Measurements from ENCODE around the gene TBC1D10B. TPM values are rescaled to one million over a fixed set of nuclear protein-coding genes. Genes with fewer than 3 reads are reported as not detected.

TBC1D10B gene
- total and polyA plus RNA-seq, 9 of the 15 experiments (the other 6 are each of a cell fraction or from before 2014, with no cell fraction given) = 2.2 to 55.4 (median 17.5) TPM

- Histone ChIP-seq H3K79me2 (ENCODE audit: control insufficient read depth, insufficient read depth, low read length) (peaks cover 10% of the 10 kb centered on the region), H3K9ac (ENCODE audit: insufficient read depth in 1 of 2, low read depth in 2 of 2, low read length in 2 of 2) (peak overlapping the region in 1 of 2 experiments; percentile 61; a peak in 1 of 4 replicates), H3K4me1 (replicated peaks in 1 of 2; ENCODE audit: control insufficient read depth in 2 of 2, insufficient read depth in 2 of 2, low read length in 2 of 2) (peaks cover 33 to 64% of the 10 kb centered on the region in 2 experiments), H3K27me3 (ENCODE audit: control insufficient read depth in 2 of 2, insufficient read depth in 2 of 2, low read length in 2 of 2) (no peaks in the 10 kb centered on the region), H3K4me2 (ENCODE audit: insufficient read depth, low read length) (no peak overlapping the region), H2AFZ (ENCODE audit: low read depth, low read length) (no peak overlapping the region), H3K9me1 (ENCODE audit: control insufficient read depth, insufficient read depth, low read length) (no peaks in the 10 kb centered on the region), H3K36me3 (ENCODE audit: control insufficient read depth, insufficient read depth, low read length) (peaks cover 21% of the 10 kb centered on the region; the same call in 2 of the 3 replicates), H3K27ac (ENCODE audit: extremely low read depth, low read depth, low read length) (no peak overlapping the region), H3K9me3 (replicated peaks; ENCODE audit: control insufficient read depth, insufficient read depth, low read depth, low read length) (no peaks in the 10 kb centered on the region), H4K20me1 (replicated peaks; ENCODE audit: control insufficient read depth, insufficient read depth, low read length) (no peaks in the 10 kb centered on the region), H3K4me3 (no peak overlapping the region)
- ATAC-seq (no peak), FAIRE-seq (no peak), DNase-seq (ENCODE audit: extremely low read depth in 1 of 4, low spot score in 3 of 4) (no peak)
- POLR2A ChIA-PET = interaction anchor here (0.6 to 1.0 kb wide), 3 partner anchors 16 to 759 kb away, joined by 3 read pairs; no protein-coding TSS in a partner anchor
- intact Hi-C loops (cut with micrococcal nuclease) (no loop called here), in situ Hi-C loops (cut with MboI) (no loop called here)
- WGBS (ENCODE audit: insufficient coverage, low coverage, missing lambda C conversion rate) = 80% methylated on average over 17 of the region's 23 CpGs
- TF ChIP-seq SUPT5H (IDR thresholded peaks at IDR 0.05) (0 out of 2 replicates have a peak, but pooled peaks have one; percentile 15), TOE1 (IDR thresholded peaks at IDR 0.05; ENCODE audit: borderline replicate concordance) (no peak), TOE1 (CRISPR knock-in tag; IDR thresholded peaks at IDR 0.05; ENCODE audit: borderline replicate concordance, low read depth) (no peak), RBBP5 (IDR thresholded peaks at IDR 0.05; ENCODE audit: borderline replicate concordance, insufficient read depth, low read length, poor library complexity, severe bottlenecking) (no peak), RBM25 (IDR thresholded peaks at IDR 0.05; ENCODE audit: low read depth, low read length, severe bottlenecking) (no peak), RBFOX2 (IDR thresholded peaks at IDR 0.05; ENCODE audit: low read depth, low read length) (peak; percentile 48), KDM5B (IDR thresholded peaks at IDR 0.05; ENCODE audit: insufficient replicate concordance, low read depth, low read length) (peak; percentile 13), RBM14 (IDR thresholded peaks at IDR 0.05; ENCODE audit: borderline replicate concordance, insufficient read depth, low read depth, low read length) (no peak), ZFX (CRISPR knock-in tag; IDR thresholded peaks at IDR 0.05) (peak; percentile 25; the same call in 1 of the 2 replicates), POLR2G (IDR thresholded peaks at IDR 0.05; ENCODE audit: low read depth, low read length) (peak; percentile 47), CREM (IDR thresholded peaks at IDR 0.05; ENCODE audit: low read depth) (0 out of 2 replicates have a peak, but pooled peaks have one; percentile 8)
- TF ChIP-seq, protein P1, sequence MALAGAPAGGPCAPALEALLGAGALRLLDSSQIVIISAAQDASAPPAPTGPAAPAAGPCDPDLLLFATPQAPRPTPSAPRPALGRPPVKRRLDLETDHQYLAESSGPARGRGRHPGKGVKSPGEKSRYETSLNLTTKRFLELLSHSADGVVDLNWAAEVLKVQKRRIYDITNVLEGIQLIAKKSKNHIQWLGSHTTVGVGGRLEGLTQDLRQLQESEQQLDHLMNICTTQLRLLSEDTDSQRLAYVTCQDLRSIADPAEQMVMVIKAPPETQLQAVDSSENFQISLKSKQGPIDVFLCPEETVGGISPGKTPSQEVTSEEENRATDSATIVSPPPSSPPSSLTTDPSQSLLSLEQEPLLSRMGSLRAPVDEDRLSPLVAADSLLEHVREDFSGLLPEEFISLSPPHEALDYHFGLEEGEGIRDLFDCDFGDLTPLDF (CRISPR knock-in tag; IDR thresholded peaks at IDR 0.05) = no peak
- TF ChIP-seq, protein P2, sequence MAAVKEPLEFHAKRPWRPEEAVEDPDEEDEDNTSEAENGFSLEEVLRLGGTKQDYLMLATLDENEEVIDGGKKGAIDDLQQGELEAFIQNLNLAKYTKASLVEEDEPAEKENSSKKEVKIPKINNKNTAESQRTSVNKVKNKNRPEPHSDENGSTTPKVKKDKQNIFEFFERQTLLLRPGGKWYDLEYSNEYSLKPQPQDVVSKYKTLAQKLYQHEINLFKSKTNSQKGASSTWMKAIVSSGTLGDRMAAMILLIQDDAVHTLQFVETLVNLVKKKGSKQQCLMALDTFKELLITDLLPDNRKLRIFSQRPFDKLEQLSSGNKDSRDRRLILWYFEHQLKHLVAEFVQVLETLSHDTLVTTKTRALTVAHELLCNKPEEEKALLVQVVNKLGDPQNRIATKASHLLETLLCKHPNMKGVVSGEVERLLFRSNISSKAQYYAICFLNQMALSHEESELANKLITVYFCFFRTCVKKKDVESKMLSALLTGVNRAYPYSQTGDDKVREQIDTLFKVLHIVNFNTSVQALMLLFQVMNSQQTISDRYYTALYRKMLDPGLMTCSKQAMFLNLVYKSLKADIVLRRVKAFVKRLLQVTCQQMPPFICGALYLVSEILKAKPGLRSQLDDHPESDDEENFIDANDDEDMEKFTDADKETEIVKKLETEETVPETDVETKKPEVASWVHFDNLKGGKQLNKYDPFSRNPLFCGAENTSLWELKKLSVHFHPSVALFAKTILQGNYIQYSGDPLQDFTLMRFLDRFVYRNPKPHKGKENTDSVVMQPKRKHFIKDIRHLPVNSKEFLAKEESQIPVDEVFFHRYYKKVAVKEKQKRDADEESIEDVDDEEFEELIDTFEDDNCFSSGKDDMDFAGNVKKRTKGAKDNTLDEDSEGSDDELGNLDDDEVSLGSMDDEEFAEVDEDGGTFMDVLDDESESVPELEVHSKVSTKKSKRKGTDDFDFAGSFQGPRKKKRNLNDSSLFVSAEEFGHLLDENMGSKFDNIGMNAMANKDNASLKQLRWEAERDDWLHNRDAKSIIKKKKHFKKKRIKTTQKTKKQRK (IDR thresholded peaks at IDR 0.05; ENCODE audit: borderline replicate concordance, low read depth, low read length) = no peak
- CTCF ChIA-PET (ENCODE audit: low intra/inter-chr PET ratio) = no interaction called here
- BruUV-seq (replicated peaks) = no TSS peak
Measured at GRCh38 chr16:30398661-30399434, 28.6 kb upstream of the TBC1D10B start.

Measured in K562 (cell line).